ENCODE measurements around the gene PTPRC.

DNA sequence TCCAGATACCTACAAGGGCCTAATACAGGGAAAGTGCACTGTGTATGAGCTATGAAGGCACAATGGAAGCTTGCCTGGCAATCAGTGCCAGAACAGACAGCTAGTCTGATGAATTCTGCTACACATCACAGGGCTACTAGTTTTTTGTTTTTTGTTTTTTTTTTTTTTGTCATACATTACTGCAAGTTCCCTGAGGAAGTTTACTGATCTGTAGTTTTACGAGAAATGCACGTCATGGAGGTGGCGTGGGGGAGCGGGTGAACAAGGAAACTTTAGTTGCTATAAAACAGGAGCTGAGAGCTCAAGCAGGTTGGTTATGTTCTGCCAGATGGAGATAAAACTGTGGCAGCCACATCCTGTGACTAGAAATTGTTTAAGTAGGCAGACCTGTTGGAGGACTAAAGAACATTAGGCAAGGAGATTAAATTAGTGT lies 17.7 kb downstream of the PTPRC start:
- TF ChIP-seq, protein P1, sequence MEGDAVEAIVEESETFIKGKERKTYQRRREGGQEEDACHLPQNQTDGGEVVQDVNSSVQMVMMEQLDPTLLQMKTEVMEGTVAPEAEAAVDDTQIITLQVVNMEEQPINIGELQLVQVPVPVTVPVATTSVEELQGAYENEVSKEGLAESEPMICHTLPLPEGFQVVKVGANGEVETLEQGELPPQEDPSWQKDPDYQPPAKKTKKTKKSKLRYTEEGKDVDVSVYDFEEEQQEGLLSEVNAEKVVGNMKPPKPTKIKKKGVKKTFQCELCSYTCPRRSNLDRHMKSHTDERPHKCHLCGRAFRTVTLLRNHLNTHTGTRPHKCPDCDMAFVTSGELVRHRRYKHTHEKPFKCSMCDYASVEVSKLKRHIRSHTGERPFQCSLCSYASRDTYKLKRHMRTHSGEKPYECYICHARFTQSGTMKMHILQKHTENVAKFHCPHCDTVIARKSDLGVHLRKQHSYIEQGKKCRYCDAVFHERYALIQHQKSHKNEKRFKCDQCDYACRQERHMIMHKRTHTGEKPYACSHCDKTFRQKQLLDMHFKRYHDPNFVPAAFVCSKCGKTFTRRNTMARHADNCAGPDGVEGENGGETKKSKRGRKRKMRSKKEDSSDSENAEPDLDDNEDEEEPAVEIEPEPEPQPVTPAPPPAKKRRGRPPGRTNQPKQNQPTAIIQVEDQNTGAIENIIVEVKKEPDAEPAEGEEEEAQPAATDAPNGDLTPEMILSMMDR (conservative IDR thresholded peaks at IDR 0.05; ENCODE audit: low read depth, low read length) = no peak
- TF ChIP-seq EZH2 (IDR thresholded peaks at IDR 0.05; ENCODE audit: borderline replicate concordance, low read depth, low read length, poor library complexity, severe bottlenecking) = no peak

Data from A673 (cell line).